Mesenchymal stem cell (in vitro differentiated cells and primary cell): ENCODE data around the gene WARS2.

ENCODE experiments used
- DNase-seq: peaks from one replicate; pipeline ENCODE4 v3.0.0-alpha.2; 2013
- H2AFZ ChIP-seq: one replicate; pipeline ENCODE4 v1.6.1; 2013; ENCODE audit warnings: low read depth, mild to moderate bottlenecking, control low read depth, inconsistent platforms, low read length, moderate library complexity
- H2AK5ac ChIP-seq: 2 replicates; pipeline ENCODE4 v1.6.1; 2013; ENCODE audit warnings: low read length, moderate library complexity, mild to moderate bottlenecking, inconsistent platforms; ENCODE audit not compliant: severe bottlenecking
- H2BK120ac ChIP-seq: one replicate; pipeline ENCODE4 v1.6.1; 2013; ENCODE audit warnings: low read depth, mild to moderate bottlenecking, inconsistent platforms, low read length, moderate library complexity
- H2BK12ac ChIP-seq, 2 experiments: one replicate each; pipeline ENCODE4 v1.6.1; 2013; ENCODE audit warnings: inconsistent platforms in 2 of 2, low read length in 2 of 2, mild to moderate bottlenecking in 2 of 2, moderate library complexity in 2 of 2, control low read depth in 1 of 2
- H2BK15ac ChIP-seq: one replicate; pipeline ENCODE4 v1.6.1; 2013; ENCODE audit warnings: mild to moderate bottlenecking, low read depth, inconsistent platforms; ENCODE audit not compliant: poor library complexity, severe bottlenecking
- H2BK5ac ChIP-seq: 2 replicates; pipeline ENCODE4 v1.6.1; 2013; ENCODE audit warnings: low read depth, mild to moderate bottlenecking, low read length, control low read depth, inconsistent platforms; ENCODE audit not compliant: poor library complexity, severe bottlenecking
- H3K14ac ChIP-seq, 2 experiments: one replicate each; pipeline ENCODE4 v1.6.1; 2013; ENCODE audit warnings: inconsistent platforms in 2 of 2, low read length in 2 of 2, control low read depth in 1 of 2, mild to moderate bottlenecking in 1 of 2, moderate library complexity in 1 of 2
- H3K18ac ChIP-seq, 2 experiments: one replicate each; pipeline ENCODE4 v1.6.1; 2013; ENCODE audit warnings: inconsistent platforms in 2 of 2, low read length in 2 of 2, control low read depth in 1 of 2, low read depth in 1 of 2, mild to moderate bottlenecking in 1 of 2
- H3K23ac ChIP-seq, 2 experiments: one replicate each; pipeline ENCODE4 v1.6.1; 2013; ENCODE audit warnings: inconsistent platforms in 2 of 2, low read length in 2 of 2, mild to moderate bottlenecking in 2 of 2, moderate library complexity in 2 of 2, control low read depth in 1 of 2
- H3K27ac ChIP-seq: 2 replicates; pipeline ENCODE4 v1.5.1; 2013; ENCODE audit warnings: mild to moderate bottlenecking, moderate library complexity, low read length, control low read depth, inconsistent platforms; ENCODE audit not compliant: poor library complexity, severe bottlenecking
- H3K27me3 ChIP-seq, 2 experiments: 2 replicates each; pipeline versions ENCODE4 v1.6.1 to v1.7.0; 2013; ENCODE audit warnings: low read length in 2 of 2, mild to moderate bottlenecking in 2 of 2, moderate library complexity in 2 of 2, control low read depth in 1 of 2, inconsistent platforms in 1 of 2; ENCODE audit not compliant: control insufficient read depth in 1 of 2, insufficient read depth in 1 of 2
- H3K36me3 ChIP-seq, 2 experiments: 2 replicates each; pipeline versions ENCODE4 v1.6.1 to v1.7.0; 2013; ENCODE audit warnings: low read length in 2 of 2, control low read depth in 1 of 2, inconsistent platforms in 1 of 2, low read depth in 1 of 2, mild to moderate bottlenecking in 1 of 2; ENCODE audit not compliant: insufficient read depth in 2 of 2, control insufficient read depth in 1 of 2
- H3K4ac ChIP-seq, 2 experiments: one replicate each; pipeline ENCODE4 v1.6.1; 2013; ENCODE audit warnings: inconsistent platforms in 2 of 2, low read length in 2 of 2, mild to moderate bottlenecking in 2 of 2, moderate library complexity in 2 of 2, control low read depth in 1 of 2, low read depth in 1 of 2
- H3K4me1 ChIP-seq: 2 replicates; pipeline ENCODE4 v1.6.1; 2013; ENCODE audit warnings: low read depth, low read length, control low read depth; ENCODE audit not compliant: control insufficient read depth, insufficient read depth
- H3K4me2 ChIP-seq: 2 replicates; pipeline ENCODE4 v1.6.1; 2013; ENCODE audit warnings: low read length, mild to moderate bottlenecking, inconsistent platforms; ENCODE audit not compliant: poor library complexity, severe bottlenecking
- H3K4me3 ChIP-seq, 2 experiments: 2 replicates each; pipeline versions ENCODE4 v1.5.1 to v1.7.0; 2013; ENCODE audit warnings: low read length in 2 of 2, mild to moderate bottlenecking in 2 of 2, control low read depth in 1 of 2, low read depth in 1 of 2; ENCODE audit not compliant: insufficient read depth in 1 of 2
- H3K79me1 ChIP-seq: replicated peaks from 2 replicates; pipeline ENCODE4 v1.6.1; 2013; ENCODE audit warnings: mild to moderate bottlenecking, control low read depth, low read length, inconsistent platforms; ENCODE audit not compliant: poor library complexity, severe bottlenecking
- H3K9ac ChIP-seq: 2 replicates; pipeline ENCODE4 v1.7.0; 2013; ENCODE audit warnings: mild to moderate bottlenecking, low read length, moderate library complexity
- H3K9me3 ChIP-seq: 2 replicates; pipeline ENCODE4 v1.7.0; 2013; ENCODE audit warnings: mild to moderate bottlenecking, low read length; ENCODE audit not compliant: control insufficient read depth
- H4K8ac ChIP-seq: one replicate; pipeline ENCODE4 v1.6.1; 2013; ENCODE audit warnings: inconsistent platforms, mild to moderate bottlenecking, low read length, moderate library complexity
- H4K91ac ChIP-seq: one replicate; pipeline ENCODE4 v1.6.1; 2013; ENCODE audit warnings: mild to moderate bottlenecking, low read length, inconsistent platforms
- WGBS: methylation state at CpG from one replicate; pipeline ENCODE4 v1.1.7; 2013; ENCODE audit warnings: mixed read lengths; 5-methylcytosine and 5-hydroxymethylcytosine counted together

Gene WARS2

GRCh38 chr1:119069682-119070081, 70.8 kb downstream of the WARS2 start:
- no peak overlapping the region for H4K8ac ChIP-seq

GRCh38 chr1:119068427-119068826, 72.0 kb downstream of the WARS2 start:
- Histone ChIP-seq H2BK12ac (no peak overlapping the region), H2BK5ac (no peak overlapping the region), H3K4me3 (no peak overlapping the region), H3K14ac (no peak overlapping the region), H2BK120ac (no peak overlapping the region), H3K9ac (no peak overlapping the region), H3K9me3 (no peaks in the 10 kb centered on the region), H3K18ac (no peak overlapping the region), H3K4me2 (no peak overlapping the region), H3K79me1 (peaks cover 12% of the 10 kb centered on the region), H2BK15ac (no peak overlapping the region), H3K23ac (no peak overlapping the region), H4K91ac (no peak overlapping the region), H3K27me3 (no peaks in the 10 kb centered on the region), H3K27ac (no peak overlapping the region), H3K4me1 (no peaks in the 10 kb centered on the region), H3K4ac (no peak overlapping the region), H3K36me3 (peaks cover 0 to 5% of the 10 kb centered on the region in 2 experiments), H4K8ac (no peak overlapping the region), H2AFZ (no peak overlapping the region), H2AK5ac (no peak overlapping the region)
- DNase-seq = no peak
- 86% methylated on average over 1 of the region's 4 CpGs for WGBS

More at GRCh38 chr1:119069682-119070081, 70.8 kb downstream of the WARS2 start:
- H3K18ac ChIP-seq = no peak overlapping the region
- WGBS = 89% methylated on average over 5 of the region's 5 CpGs
- H3K23ac ChIP-seq = no peak overlapping the region
- no peak overlapping the region for H2BK5ac ChIP-seq
- H3K4me2 ChIP-seq = no peak overlapping the region
- H3K14ac ChIP-seq = no peak overlapping the region
- no peaks in the 10 kb centered on the region for H3K36me3 ChIP-seq
- no peak for DNase-seq
- H2BK12ac ChIP-seq = no peak overlapping the region
- H3K4me1 ChIP-seq = no peaks in the 10 kb centered on the region
- no peak overlapping the region for H2AFZ ChIP-seq
- no peaks in the 10 kb centered on the region for H3K9me3 ChIP-seq
- H3K79me1 ChIP-seq = peaks cover 9% of the 10 kb centered on the region
- no peak overlapping the region for H3K9ac ChIP-seq
- H2BK15ac ChIP-seq = no peak overlapping the region
- no peak overlapping the region for H3K4me3 ChIP-seq
- no peak overlapping the region for H2AK5ac ChIP-seq
- no peak overlapping the region for H2BK120ac ChIP-seq
- H3K27ac ChIP-seq = no peak overlapping the region
- no peak overlapping the region for H3K4ac ChIP-seq
- no peaks in the 10 kb centered on the region for H3K27me3 ChIP-seq
- H4K91ac ChIP-seq = no peak overlapping the region

- peaks cover 8% of the 10 kb centered on the region for H3K79me1 ChIP-seq
- DNase-seq = no peak
- H3K4me1 ChIP-seq = no peaks in the 10 kb centered on the region
- H3K27ac ChIP-seq = no peak overlapping the region
- no peak overlapping the region for H3K18ac ChIP-seq
- no peak overlapping the region for H3K14ac ChIP-seq
- H2AFZ ChIP-seq = no peak overlapping the region
- H3K4me3 ChIP-seq = no peak overlapping the region
- H4K91ac ChIP-seq = no peak overlapping the region
- H3K9me3 ChIP-seq = no peaks in the 10 kb centered on the region
- H4K8ac ChIP-seq = no peak overlapping the region
- H3K23ac ChIP-seq = no peak overlapping the region
- H2BK12ac ChIP-seq = no peak overlapping the region
- H2BK15ac ChIP-seq = no peak overlapping the region
- H2AK5ac ChIP-seq = no peak overlapping the region
- H3K4me2 ChIP-seq = no peak overlapping the region
- no peak overlapping the region for H3K9ac ChIP-seq
- no peak overlapping the region for H3K4ac ChIP-seq
- no peaks in the 10 kb centered on the region for H3K27me3 ChIP-seq
- no peak overlapping the region for H2BK5ac ChIP-seq
- H2BK120ac ChIP-seq = no peak overlapping the region
- peaks cover 3 to 10% of the 10 kb centered on the region in 2 experiments for H3K36me3 ChIP-seq
These were observed 78.8 kb downstream of the WARS2 start for GRCh38 chr1:119061700-119062099.

- no peak for DNase-seq
- Histone ChIP-seq H2BK12ac (no peak overlapping the region), H2BK5ac (no peak overlapping the region), H3K4ac (no peak overlapping the region), H2AK5ac (no peak overlapping the region), H3K27me3 (no peaks in the 10 kb centered on the region), H3K79me1 (peaks cover 10% of the 10 kb centered on the region), H3K14ac (no peak overlapping the region), H2BK15ac (no peak overlapping the region), H2BK120ac (no peak overlapping the region), H3K4me2 (no peak overlapping the region), H3K9ac (no peak overlapping the region), H4K8ac (no peak overlapping the region), H3K4me3 (no peak overlapping the region), H3K9me3 (no peaks in the 10 kb centered on the region), H3K18ac (no peak overlapping the region), H3K27ac (no peak overlapping the region), H4K91ac (no peak overlapping the region), H3K4me1 (no peaks in the 10 kb centered on the region), H3K36me3 (peaks cover 3 to 4% of the 10 kb centered on the region in 2 experiments), H2AFZ (no peak overlapping the region), H3K23ac (no peak overlapping the region)
- no CpG with 5 or more reads among the region's 2 CpGs for WGBS
These were observed 84.9 kb downstream of the WARS2 start for GRCh38 chr1:119055568-119055967.
